HepG2 (cell line): ENCODE data around the gene TLR6. TPM values are rescaled to one million over a fixed set of nuclear protein-coding genes. Genes with fewer than 3 reads are reported as not detected.
A peak's percentile ranks its signal among the peaks of the same experiment; 100 is the strongest.

Experiments
- ATF6 ChIP-seq: sonication (generic); formaldehyde crosslinking; conservative IDR thresholded peaks from 2 replicates; pipeline ENCODE4 v1.4.0; 2020; ENCODE audit warnings: missing genetic modification reagents
- DMAP1 ChIP-seq: IDR thresholded peaks from 2 replicates; pipeline ENCODE4 v1.6.1; 2016
- KAT7 ChIP-seq: IDR thresholded peaks from 2 replicates; pipeline ENCODE4 v1.6.1; 2018; ENCODE audit warnings: borderline replicate concordance, missing compliant biosample characterization
- KLF13 ChIP-seq: sonication (generic); formaldehyde crosslinking; IDR thresholded peaks from 2 replicates; pipeline ENCODE4 v1.4.0; 2020; ENCODE audit warnings: mild to moderate bottlenecking, missing genetic modification reagents
- KMT2A ChIP-seq: sonication (generic); formaldehyde crosslinking; IDR thresholded peaks from 2 replicates; pipeline ENCODE4 v1.4.0; 2020; ENCODE audit warnings: missing genetic modification reagents
- MIER2 ChIP-seq: IDR thresholded peaks from 2 replicates; pipeline ENCODE4 v1.6.1; 2016; ENCODE audit warnings: missing biosample characterization, missing genetic modification reagents
- MTF2 ChIP-seq: sonication (generic); formaldehyde crosslinking; IDR thresholded peaks from 2 replicates; pipeline ENCODE4 v1.5.0; 2020; ENCODE audit warnings: missing genetic modification reagents, borderline replicate concordance
- PRDM15 ChIP-seq: sonication (generic); formaldehyde crosslinking; IDR thresholded peaks from 2 replicates; pipeline ENCODE4 v1.4.0; 2020; ENCODE audit warnings: missing genetic modification reagents
- REXO4 ChIP-seq: sonication (generic); formaldehyde crosslinking; IDR thresholded peaks from 2 replicates; pipeline ENCODE4 v1.8.0; 2022; ENCODE audit warnings: missing genetic modification reagents, mild to moderate bottlenecking, borderline replicate concordance
- SSRP1 ChIP-seq: IDR thresholded peaks from 2 replicates; pipeline ENCODE4 v1.6.1; 2016; ENCODE audit warnings: control low read depth
- XRCC5 ChIP-seq: fragments of 200-400 bp; formaldehyde crosslinking; optimal IDR thresholded peaks from 2 replicates; pipeline ENCODE3; 2017; ENCODE audit warnings: mild to moderate bottlenecking, low read length
- ZHX1 ChIP-seq: sonication (generic); formaldehyde crosslinking; IDR thresholded peaks from 2 replicates; pipeline ENCODE4 v1.8.1; 2022; ENCODE audit warnings: low read depth, mild to moderate bottlenecking, missing genetic modification reagents
- ZNF10 ChIP-seq: sonication (generic); formaldehyde crosslinking; IDR thresholded peaks from 2 replicates; pipeline ENCODE4 v1.4.0; 2020; ENCODE audit warnings: mild to moderate bottlenecking, low read depth, missing genetic modification reagents, borderline replicate concordance
- ZNF260 ChIP-seq: sonication (generic); formaldehyde crosslinking; IDR thresholded peaks from 2 replicates; pipeline ENCODE4 v1.4.0; 2020; ENCODE audit warnings: missing genetic modification reagents, low read depth, mild to moderate bottlenecking, borderline replicate concordance
- ZNF264 ChIP-seq: sonication (generic); formaldehyde crosslinking; IDR thresholded peaks from 2 replicates; pipeline ENCODE4 v1.4.0; 2020; ENCODE audit warnings: missing genetic modification reagents
- ZNF367 ChIP-seq: sonication (generic); formaldehyde crosslinking; IDR thresholded peaks from 2 replicates; pipeline ENCODE4 v1.4.0; 2020; ENCODE audit warnings: missing genetic modification reagents, borderline replicate concordance
- ZNF567 ChIP-seq: sonication (generic); formaldehyde crosslinking; IDR thresholded peaks from 2 replicates; pipeline ENCODE4 v1.8.1; 2023; ENCODE audit warnings: mild to moderate bottlenecking, missing genetic modification reagents, borderline replicate concordance
- ZNF776 ChIP-seq: sonication (generic); formaldehyde crosslinking; IDR thresholded peaks from 2 replicates; pipeline ENCODE4 v1.4.0; 2020; ENCODE audit warnings: mild to moderate bottlenecking, missing genetic modification reagents
- polyA plus RNA-seq, 8 experiments: library from polyadenylated mRNA; depleted of rRNA in 3 of 8; stranded (reverse) in 7 of 8; unstranded in 1 of 8; fragments of >200 nt; fragmentation: Illumina TruSeq in 4 of 8; extraction: Trizol in 4 of 8; gene quantifications; 2 replicates each; pipeline versions ENCODE4 v1.2.1 to v1.2.3, GENCODE V29; 2011 to 2016; ENCODE audit warnings: low read depth in 4 of 8, missing spikeins in 1 of 8, mixed read lengths in 1 of 8; ENCODE audit not compliant: insufficient read depth in 1 of 8
- total RNA-seq, 5 experiments: library from RNA; depleted of rRNA; stranded (reverse); fragments of >200 nt; fragmentation: Illumina TruSeq; extraction: Trizol; gene quantifications; 2 replicates each; pipeline ENCODE4 v1.2.3, GENCODE V29; 2016; ENCODE audit warnings: low read depth in 1 of 5

The TLR6 gene
- total and polyA plus RNA-seq, 2 of the 13 experiments (the other 11 are each of a cell fraction or from before 2014, with no cell fraction given): 0.33 to 0.71 TPM

GRCh38 chr4:38904090-38904666, 47.6 kb upstream of the TLR6 start (continued):
- TF ChIP-seq ATF6 (CRISPR knock-in tag): no peak
- TF ChIP-seq SSRP1 (CRISPR knock-in tag): no peak
- no peak for TF ChIP-seq ZNF260 (CRISPR knock-in tag)
- no peak for TF ChIP-seq KLF13 (CRISPR knock-in tag)
- TF ChIP-seq PRDM15 (CRISPR knock-in tag): no peak
- no peak for TF ChIP-seq KMT2A
- TF ChIP-seq ZNF10 (CRISPR knock-in tag): no peak
- no peak for TF ChIP-seq ZNF776 (CRISPR knock-in tag)
- no peak for TF ChIP-seq MIER2 (CRISPR knock-in tag)
- TF ChIP-seq REXO4 (CRISPR knock-in tag): no peak
- no peak for TF ChIP-seq ZNF567 (CRISPR knock-in tag)
- peak; percentile 43 for TF ChIP-seq XRCC5
- no peak for TF ChIP-seq KAT7 (CRISPR knock-in tag)
- TF ChIP-seq ZNF264: no peak
- TF ChIP-seq MTF2: no peak
- TF ChIP-seq ZHX1 (CRISPR knock-in tag): no peak
- no peak for TF ChIP-seq ZNF367 (CRISPR knock-in tag)
- TF ChIP-seq DMAP1 (CRISPR knock-in tag): no peak
